Measurements from ENCODE around the gene UNC5CL.

The UNC5CL gene

GRCh38 chr6:40990301-40990700 is 48.7 kb downstream of the UNC5CL start:
- Histone ChIP-seq H4K20me1 (ENCODE audit: insufficient read depth, low read length, poor library complexity, severe bottlenecking) (no peaks in the 10 kb centered on the region), H2AFZ (ENCODE audit: low read length) (no peak overlapping the region), H3K9me3 (ENCODE audit: insufficient read depth, low read depth, low read length) (no peaks in the 10 kb centered on the region), H3K4me3 (ENCODE audit: low read length, poor library complexity, severe bottlenecking) (no peak overlapping the region), H3K4me2 (ENCODE audit: low read depth, low read length, poor library complexity, severe bottlenecking) (no peak overlapping the region), H3K79me2 (ENCODE audit: insufficient read depth, low read length) (no peaks in the 10 kb centered on the region), H3K9me2 (replicated peaks; ENCODE audit: low read depth, low read length) (no peaks in the 10 kb centered on the region), H3K4me1 (ENCODE audit: insufficient read depth, low read length, poor library complexity, severe bottlenecking) (no peaks in the 10 kb centered on the region), H3F3A (ENCODE audit: low read depth) (no peaks in the 10 kb centered on the region), H3K27me3 (ENCODE audit: insufficient read depth, low read length, poor library complexity, severe bottlenecking) (peaks cover 18% of the 10 kb centered on the region), H3K36me3 (ENCODE audit: insufficient read depth, low read length) (no peaks in the 10 kb centered on the region), H3K9ac (ENCODE audit: low read depth, low read length, poor library complexity, severe bottlenecking) (no peak overlapping the region)
- TF ChIP-seq EZH2phosphoT487 (IDR thresholded peaks at IDR 0.05; ENCODE audit: borderline replicate concordance) (no peak), CTCF (conservative IDR thresholded peaks at IDR 0.05; ENCODE audit: low read length) (no peak)

- Histone ChIP-seq H3F3A (ENCODE audit: low read depth) (no peaks in the 10 kb centered on the region), H2AFZ (ENCODE audit: low read length) (no peak overlapping the region), H3K4me3 (ENCODE audit: low read length, poor library complexity, severe bottlenecking) (no peak overlapping the region), H3K36me3 (ENCODE audit: insufficient read depth, low read length) (no peaks in the 10 kb centered on the region), H4K20me1 (ENCODE audit: insufficient read depth, low read length, poor library complexity, severe bottlenecking) (no peaks in the 10 kb centered on the region), H3K27me3 (ENCODE audit: insufficient read depth, low read length, poor library complexity, severe bottlenecking) (peaks cover 18% of the 10 kb centered on the region), H3K4me1 (ENCODE audit: insufficient read depth, low read length, poor library complexity, severe bottlenecking) (no peaks in the 10 kb centered on the region), H3K9ac (ENCODE audit: low read depth, low read length, poor library complexity, severe bottlenecking) (no peak overlapping the region), H3K79me2 (ENCODE audit: insufficient read depth, low read length) (no peaks in the 10 kb centered on the region), H3K9me3 (ENCODE audit: insufficient read depth, low read depth, low read length) (no peaks in the 10 kb centered on the region), H3K4me2 (ENCODE audit: low read depth, low read length, poor library complexity, severe bottlenecking) (no peak overlapping the region), H3K9me2 (replicated peaks; ENCODE audit: low read depth, low read length) (no peaks in the 10 kb centered on the region)
- TF ChIP-seq CTCF (conservative IDR thresholded peaks at IDR 0.05; ENCODE audit: low read length), result no peak
- no peak for TF ChIP-seq EZH2phosphoT487 (IDR thresholded peaks at IDR 0.05; ENCODE audit: borderline replicate concordance)
Observed at GRCh38 chr6:40989204-40990169, 49.5 kb downstream of the UNC5CL start.

GRCh38 chr6:40988634-40989033 is 50.4 kb downstream of the UNC5CL start:
- peaks cover 18% of the 10 kb centered on the region for H3K27me3 ChIP-seq (ENCODE audit: insufficient read depth, low read length, poor library complexity, severe bottlenecking)
- H3K9me2 ChIP-seq (replicated peaks; ENCODE audit: low read depth, low read length), result no peaks in the 10 kb centered on the region
- no peaks in the 10 kb centered on the region for H3K79me2 ChIP-seq (ENCODE audit: insufficient read depth, low read length)
- H3K36me3 ChIP-seq (ENCODE audit: insufficient read depth, low read length), result no peaks in the 10 kb centered on the region
- no peaks in the 10 kb centered on the region for H4K20me1 ChIP-seq (ENCODE audit: insufficient read depth, low read length, poor library complexity, severe bottlenecking)
- H3K4me3 ChIP-seq (ENCODE audit: low read length, poor library complexity, severe bottlenecking), result no peak overlapping the region
- no peak overlapping the region for H2AFZ ChIP-seq (ENCODE audit: low read length)
- H3K9me3 ChIP-seq (ENCODE audit: insufficient read depth, low read depth, low read length), result no peaks in the 10 kb centered on the region
- TF ChIP-seq EZH2phosphoT487 (IDR thresholded peaks at IDR 0.05; ENCODE audit: borderline replicate concordance), result no peak
- TF ChIP-seq CTCF (conservative IDR thresholded peaks at IDR 0.05; ENCODE audit: low read length), result no peak
- no peak overlapping the region for H3K4me2 ChIP-seq (ENCODE audit: low read depth, low read length, poor library complexity, severe bottlenecking)
- H3K9ac ChIP-seq (ENCODE audit: low read depth, low read length, poor library complexity, severe bottlenecking), result no peak overlapping the region
- H3F3A ChIP-seq (ENCODE audit: low read depth), result no peaks in the 10 kb centered on the region
- no peaks in the 10 kb centered on the region for H3K4me1 ChIP-seq (ENCODE audit: insufficient read depth, low read length, poor library complexity, severe bottlenecking)
